ENCODE data around the gene MPHOSPH10.

DNA sequence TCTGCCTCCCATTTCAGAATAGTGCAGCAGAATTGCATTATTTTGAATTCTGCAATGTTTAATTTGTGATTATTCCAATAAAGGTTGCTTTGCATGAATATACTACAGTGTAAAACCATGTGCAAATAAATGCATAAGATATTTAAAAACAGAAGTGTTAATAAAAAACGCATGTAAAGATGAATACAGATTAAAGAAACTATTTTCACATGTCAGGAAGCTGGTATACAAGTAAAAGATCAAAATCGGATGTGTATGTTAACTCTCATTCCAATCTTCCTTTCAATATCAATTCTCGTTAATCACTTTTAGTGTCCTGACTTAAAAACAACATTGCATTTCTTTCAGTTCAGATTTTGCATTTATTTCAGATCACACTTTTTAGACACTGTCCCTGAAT, 3.5 kb upstream of the MPHOSPH10 start:
- TF ChIP-seq, protein P1, sequence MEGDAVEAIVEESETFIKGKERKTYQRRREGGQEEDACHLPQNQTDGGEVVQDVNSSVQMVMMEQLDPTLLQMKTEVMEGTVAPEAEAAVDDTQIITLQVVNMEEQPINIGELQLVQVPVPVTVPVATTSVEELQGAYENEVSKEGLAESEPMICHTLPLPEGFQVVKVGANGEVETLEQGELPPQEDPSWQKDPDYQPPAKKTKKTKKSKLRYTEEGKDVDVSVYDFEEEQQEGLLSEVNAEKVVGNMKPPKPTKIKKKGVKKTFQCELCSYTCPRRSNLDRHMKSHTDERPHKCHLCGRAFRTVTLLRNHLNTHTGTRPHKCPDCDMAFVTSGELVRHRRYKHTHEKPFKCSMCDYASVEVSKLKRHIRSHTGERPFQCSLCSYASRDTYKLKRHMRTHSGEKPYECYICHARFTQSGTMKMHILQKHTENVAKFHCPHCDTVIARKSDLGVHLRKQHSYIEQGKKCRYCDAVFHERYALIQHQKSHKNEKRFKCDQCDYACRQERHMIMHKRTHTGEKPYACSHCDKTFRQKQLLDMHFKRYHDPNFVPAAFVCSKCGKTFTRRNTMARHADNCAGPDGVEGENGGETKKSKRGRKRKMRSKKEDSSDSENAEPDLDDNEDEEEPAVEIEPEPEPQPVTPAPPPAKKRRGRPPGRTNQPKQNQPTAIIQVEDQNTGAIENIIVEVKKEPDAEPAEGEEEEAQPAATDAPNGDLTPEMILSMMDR (IDR thresholded peaks at IDR 0.05; ENCODE audit: low read length) = no peak
- no peak for TF ChIP-seq EZH2 (optimal IDR thresholded peaks at IDR 0.05; ENCODE audit: low read depth, low read length)
